ENCODE data around the gene RIOK3.

- TF ChIP-seq, protein P1, sequence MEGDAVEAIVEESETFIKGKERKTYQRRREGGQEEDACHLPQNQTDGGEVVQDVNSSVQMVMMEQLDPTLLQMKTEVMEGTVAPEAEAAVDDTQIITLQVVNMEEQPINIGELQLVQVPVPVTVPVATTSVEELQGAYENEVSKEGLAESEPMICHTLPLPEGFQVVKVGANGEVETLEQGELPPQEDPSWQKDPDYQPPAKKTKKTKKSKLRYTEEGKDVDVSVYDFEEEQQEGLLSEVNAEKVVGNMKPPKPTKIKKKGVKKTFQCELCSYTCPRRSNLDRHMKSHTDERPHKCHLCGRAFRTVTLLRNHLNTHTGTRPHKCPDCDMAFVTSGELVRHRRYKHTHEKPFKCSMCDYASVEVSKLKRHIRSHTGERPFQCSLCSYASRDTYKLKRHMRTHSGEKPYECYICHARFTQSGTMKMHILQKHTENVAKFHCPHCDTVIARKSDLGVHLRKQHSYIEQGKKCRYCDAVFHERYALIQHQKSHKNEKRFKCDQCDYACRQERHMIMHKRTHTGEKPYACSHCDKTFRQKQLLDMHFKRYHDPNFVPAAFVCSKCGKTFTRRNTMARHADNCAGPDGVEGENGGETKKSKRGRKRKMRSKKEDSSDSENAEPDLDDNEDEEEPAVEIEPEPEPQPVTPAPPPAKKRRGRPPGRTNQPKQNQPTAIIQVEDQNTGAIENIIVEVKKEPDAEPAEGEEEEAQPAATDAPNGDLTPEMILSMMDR (IDR thresholded peaks at IDR 0.05; ENCODE audit: insufficient read depth, low read length, poor library complexity, severe bottlenecking), result no peak
- no peak for TF ChIP-seq EZH2phosphoT487 (conservative IDR thresholded peaks at IDR 0.05; ENCODE audit: low read length)
These were observed 78.8 kb downstream of the RIOK3 start for GRCh38 chr18:23531912-23532311.

All from SU-DHL-6 (cell line).